Ishikawa (cell line): ENCODE data around the gene DNLZ.

Experiments
- EGR1 ChIP-seq: IDR thresholded peaks from 2 replicates; pipeline ENCODE4 v1.6.1; 2012
- EP300 ChIP-seq: IDR thresholded peaks from 2 replicates; pipeline ENCODE4 v1.6.1; 2012; ENCODE audit warnings: borderline replicate concordance
- FOXM1 ChIP-seq: IDR thresholded peaks from 2 replicates; pipeline ENCODE4 v1.6.1; 2012; ENCODE audit warnings: low read depth, borderline replicate concordance
- TAF1 ChIP-seq: IDR thresholded peaks from 2 replicates; pipeline ENCODE4 v1.6.1; 2012; ENCODE audit warnings: low read depth, mild to moderate bottlenecking
- USF1 ChIP-seq: IDR thresholded peaks from 2 replicates; pipeline ENCODE4 v1.6.1; 2012
- TF ChIP-seq, protein P1 (sequence below): IDR thresholded peaks from 2 replicates; pipeline ENCODE4 v1.6.1; 2012; ENCODE audit warnings: low read depth, mild to moderate bottlenecking

DNA sequence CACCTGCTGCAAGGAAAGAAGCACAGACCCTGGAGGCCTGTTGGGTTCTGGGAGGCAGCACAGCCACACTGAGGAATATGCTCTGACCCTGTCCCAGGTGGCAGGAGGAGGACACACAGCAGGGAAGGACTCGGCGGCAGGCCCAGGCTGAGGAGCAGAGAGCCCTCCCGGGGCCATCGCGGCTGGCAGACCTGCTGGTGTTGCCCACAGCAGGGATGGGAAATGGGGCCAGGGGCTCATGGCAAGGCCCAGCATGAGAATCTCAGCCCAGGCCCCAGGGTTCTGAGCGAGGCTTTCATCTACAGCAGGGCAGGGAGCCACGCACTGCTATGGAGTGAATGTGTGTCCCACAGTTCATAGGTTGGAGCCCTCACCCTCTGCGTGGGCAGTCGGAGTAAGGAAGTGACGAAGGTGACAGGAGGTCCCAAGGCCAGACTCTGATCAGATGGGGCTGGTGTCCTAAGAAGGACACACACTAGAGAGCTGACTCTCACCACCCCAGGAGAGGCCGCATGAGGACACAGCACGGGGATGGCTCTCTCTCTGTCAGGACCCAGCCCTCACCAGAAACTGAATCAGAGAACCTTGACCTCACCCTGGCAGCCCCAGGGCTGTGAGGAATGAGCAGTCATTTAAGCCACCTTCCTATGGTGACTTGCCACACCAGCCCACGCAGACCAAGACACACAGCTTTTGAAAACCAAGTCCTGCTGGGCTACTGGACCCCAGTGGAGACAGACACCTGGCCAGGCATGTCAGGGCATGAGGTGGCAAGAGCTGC, 46.5 kb downstream of the DNLZ start:
- TF ChIP-seq FOXM1 (no peak), EP300 (no peak), EGR1 (no peak), TAF1 (no peak), USF1 (no peak)
- TF ChIP-seq, protein P1, sequence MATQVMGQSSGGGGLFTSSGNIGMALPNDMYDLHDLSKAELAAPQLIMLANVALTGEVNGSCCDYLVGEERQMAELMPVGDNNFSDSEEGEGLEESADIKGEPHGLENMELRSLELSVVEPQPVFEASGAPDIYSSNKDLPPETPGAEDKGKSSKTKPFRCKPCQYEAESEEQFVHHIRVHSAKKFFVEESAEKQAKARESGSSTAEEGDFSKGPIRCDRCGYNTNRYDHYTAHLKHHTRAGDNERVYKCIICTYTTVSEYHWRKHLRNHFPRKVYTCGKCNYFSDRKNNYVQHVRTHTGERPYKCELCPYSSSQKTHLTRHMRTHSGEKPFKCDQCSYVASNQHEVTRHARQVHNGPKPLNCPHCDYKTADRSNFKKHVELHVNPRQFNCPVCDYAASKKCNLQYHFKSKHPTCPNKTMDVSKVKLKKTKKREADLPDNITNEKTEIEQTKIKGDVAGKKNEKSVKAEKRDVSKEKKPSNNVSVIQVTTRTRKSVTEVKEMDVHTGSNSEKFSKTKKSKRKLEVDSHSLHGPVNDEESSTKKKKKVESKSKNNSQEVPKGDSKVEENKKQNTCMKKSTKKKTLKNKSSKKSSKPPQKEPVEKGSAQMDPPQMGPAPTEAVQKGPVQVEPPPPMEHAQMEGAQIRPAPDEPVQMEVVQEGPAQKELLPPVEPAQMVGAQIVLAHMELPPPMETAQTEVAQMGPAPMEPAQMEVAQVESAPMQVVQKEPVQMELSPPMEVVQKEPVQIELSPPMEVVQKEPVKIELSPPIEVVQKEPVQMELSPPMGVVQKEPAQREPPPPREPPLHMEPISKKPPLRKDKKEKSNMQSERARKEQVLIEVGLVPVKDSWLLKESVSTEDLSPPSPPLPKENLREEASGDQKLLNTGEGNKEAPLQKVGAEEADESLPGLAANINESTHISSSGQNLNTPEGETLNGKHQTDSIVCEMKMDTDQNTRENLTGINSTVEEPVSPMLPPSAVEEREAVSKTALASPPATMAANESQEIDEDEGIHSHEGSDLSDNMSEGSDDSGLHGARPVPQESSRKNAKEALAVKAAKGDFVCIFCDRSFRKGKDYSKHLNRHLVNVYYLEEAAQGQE: no peak
